Measurements from ENCODE around the gene ZNF646. TPM values are rescaled to one million over a fixed set of nuclear protein-coding genes. Genes with fewer than 3 reads are reported as not detected.

ZNF646 gene
- total and polyA plus RNA-seq, 2 of the 13 experiments (the other 11 are each of a cell fraction or from before 2014, with no cell fraction given), result 3.4 to 10.9 TPM

- TF ChIP-seq ZNF383 (CRISPR knock-in tag; IDR thresholded peaks at IDR 0.05; ENCODE audit: borderline replicate concordance), result 0 out of 2 replicates have a peak, but pooled peaks have one; percentile 71
- TF ChIP-seq ZNF460 (CRISPR knock-in tag; IDR thresholded peaks at IDR 0.05; ENCODE audit: borderline replicate concordance), result peak; percentile 74; the same call in 1 of the 2 replicates
- TF ChIP-seq ZNF318 (CRISPR knock-in tag; IDR thresholded peaks at IDR 0.05), result peak; percentile 98
- peak; percentile 95 for TF ChIP-seq ZNF552 (CRISPR knock-in tag; IDR thresholded peaks at IDR 0.05; ENCODE audit: borderline replicate concordance)
- peak; percentile 50; the same call in 1 of the 2 replicates for TF ChIP-seq SSRP1 (CRISPR knock-in tag; IDR thresholded peaks at IDR 0.05)
- TF ChIP-seq EP300 (IDR thresholded peaks at IDR 0.05; ENCODE audit: low read depth in 2 of 2, low read length in 2 of 2), result peak; percentile 55 to 90; a peak in 3 of 4 replicates
- peak; percentile 97 for TF ChIP-seq EP300 (CRISPR knock-in tag; IDR thresholded peaks at IDR 0.05; ENCODE audit: borderline replicate concordance)
- peak; percentile 52; the same call in 1 of the 2 replicates for TF ChIP-seq CC2D1A (CRISPR knock-in tag; IDR thresholded peaks at IDR 0.05)
- TF ChIP-seq, protein P1, sequence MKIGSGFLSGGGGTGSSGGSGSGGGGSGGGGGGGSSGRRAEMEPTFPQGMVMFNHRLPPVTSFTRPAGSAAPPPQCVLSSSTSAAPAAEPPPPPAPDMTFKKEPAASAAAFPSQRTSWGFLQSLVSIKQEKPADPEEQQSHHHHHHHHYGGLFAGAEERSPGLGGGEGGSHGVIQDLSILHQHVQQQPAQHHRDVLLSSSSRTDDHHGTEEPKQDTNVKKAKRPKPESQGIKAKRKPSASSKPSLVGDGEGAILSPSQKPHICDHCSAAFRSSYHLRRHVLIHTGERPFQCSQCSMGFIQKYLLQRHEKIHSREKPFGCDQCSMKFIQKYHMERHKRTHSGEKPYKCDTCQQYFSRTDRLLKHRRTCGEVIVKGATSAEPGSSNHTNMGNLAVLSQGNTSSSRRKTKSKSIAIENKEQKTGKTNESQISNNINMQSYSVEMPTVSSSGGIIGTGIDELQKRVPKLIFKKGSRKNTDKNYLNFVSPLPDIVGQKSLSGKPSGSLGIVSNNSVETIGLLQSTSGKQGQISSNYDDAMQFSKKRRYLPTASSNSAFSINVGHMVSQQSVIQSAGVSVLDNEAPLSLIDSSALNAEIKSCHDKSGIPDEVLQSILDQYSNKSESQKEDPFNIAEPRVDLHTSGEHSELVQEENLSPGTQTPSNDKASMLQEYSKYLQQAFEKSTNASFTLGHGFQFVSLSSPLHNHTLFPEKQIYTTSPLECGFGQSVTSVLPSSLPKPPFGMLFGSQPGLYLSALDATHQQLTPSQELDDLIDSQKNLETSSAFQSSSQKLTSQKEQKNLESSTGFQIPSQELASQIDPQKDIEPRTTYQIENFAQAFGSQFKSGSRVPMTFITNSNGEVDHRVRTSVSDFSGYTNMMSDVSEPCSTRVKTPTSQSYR (CRISPR knock-in tag; IDR thresholded peaks at IDR 0.05; ENCODE audit: borderline replicate concordance), result peak; percentile 64; the same call in 1 of the 2 replicates
- TF ChIP-seq ZMYM3 (CRISPR knock-in tag; IDR thresholded peaks at IDR 0.05), result peak; percentile 96
- TF ChIP-seq WIZ (CRISPR knock-in tag; IDR thresholded peaks at IDR 0.05), result peak; percentile 84
- 0 out of 2 replicates have a peak, but pooled peaks have one; percentile 79 for TF ChIP-seq TEAD2 (CRISPR knock-in tag; IDR thresholded peaks at IDR 0.05)
- no peak for TF ChIP-seq MAZ (IDR thresholded peaks at IDR 0.05; ENCODE audit: borderline replicate concordance, low read depth, low read length)
- TF ChIP-seq MAZ (CRISPR knock-in tag; IDR thresholded peaks at IDR 0.05; ENCODE audit: low read depth), result peak; percentile 97
- TF ChIP-seq PAWR (CRISPR knock-in tag; IDR thresholded peaks at IDR 0.05; ENCODE audit: borderline replicate concordance), result no peak
- peak; percentile 98 for TF ChIP-seq BORCS8-MEF2B (CRISPR knock-in tag; IDR thresholded peaks at IDR 0.05)
- no peak for TF ChIP-seq NFE2 (CRISPR knock-in tag; IDR thresholded peaks at IDR 0.05)
- no peak for TF ChIP-seq EZH2 (conservative IDR thresholded peaks at IDR 0.05; ENCODE audit: low read depth, low read length)
- no peak for TF ChIP-seq ZNF251 (CRISPR knock-in tag; IDR thresholded peaks at IDR 0.05)
- peak; percentile 96 for TF ChIP-seq EEA1 (CRISPR knock-in tag; IDR thresholded peaks at IDR 0.05; ENCODE audit: borderline replicate concordance)
These were observed 31.5 kb downstream of the ZNF646 start (continued) for GRCh38 chr16:31105677-31106213.
